UCSD-AML1 (cell line): ENCODE results near the gene KLK14.

Source experiments
- DNase-seq: peaks from one replicate; lab custom pipeline; 2025; ENCODE audit not compliant: unreplicated experiment; lab: John Stamatoyannopoulos, UW

KLK14 gene

GRCh38 chr19:51055866-51056265, 26.8 kb downstream of the KLK14 start:
- DNase-seq = no peak

- DNase-seq = no peak
Measured at GRCh38 chr19:51047031-51047335, 35.7 kb downstream of the KLK14 start.

- DNase-seq = no peak
Measured at GRCh38 chr19:51044327-51044726, 38.4 kb downstream of the KLK14 start.

- no peak for DNase-seq
Measured at GRCh38 chr19:51043497-51043896, 39.2 kb downstream of the KLK14 start.

GRCh38 chr19:51040151-51040550, 42.5 kb downstream of the KLK14 start:
- DNase-seq = no peak

- DNase-seq = no peak
Measured at GRCh38 chr19:51036519-51036918, 46.2 kb downstream of the KLK14 start.

GRCh38 chr19:51034704-51035103, 48.0 kb downstream of the KLK14 start, which contains the start of gene KLK12:
Gene KLK12 (minus strand): TSS chr19:51035002. CDS start chr19:51034621, 381 bp downstream.
- no peak for DNase-seq

GRCh38 chr19:51031880-51032225, 50.8 kb downstream of the KLK14 start:
- DNase-seq = no peak

- no peak for DNase-seq
Measured at GRCh38 chr19:51031220-51031879, 51.3 kb downstream of the KLK14 start.

GRCh38 chr19:51030631-51031030, 52.1 kb downstream of the KLK14 start:
- no peak for DNase-seq

- no peak for DNase-seq
Measured at GRCh38 chr19:51029718-51030117, 53.0 kb downstream of the KLK14 start.
